GM21423 (cell line): Measurements from ENCODE around the gene PDE9A.

Source experiments
- ATAC-seq: cut with Tn5 transposase; IDR thresholded peaks from one replicate; pipeline ENCODE4 v1.9.1; 2021; ENCODE audit warnings: mild to moderate bottlenecking, moderate library complexity; ENCODE audit not compliant: unreplicated experiment

PDE9A gene

DNA sequence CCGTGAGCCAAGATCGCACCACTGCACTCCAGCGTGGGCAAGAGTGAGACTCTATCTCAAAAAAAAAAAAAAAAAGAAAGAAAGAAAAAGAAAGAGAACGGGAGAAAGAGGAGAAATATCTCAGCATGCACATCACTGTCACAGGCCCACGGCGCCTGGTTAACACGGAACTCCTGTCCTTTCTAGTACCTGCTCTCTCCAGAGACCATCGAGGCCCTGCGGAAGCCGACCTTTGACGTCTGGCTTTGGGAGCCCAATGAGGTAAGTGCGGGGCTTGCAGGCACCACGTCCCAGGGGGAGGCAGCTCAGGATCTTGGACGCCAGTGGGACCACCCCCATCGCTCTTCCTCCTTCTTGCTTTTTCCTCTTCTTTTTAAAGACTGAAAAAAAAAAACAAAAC, 100.4 kb downstream of the PDE9A start:
- no peak for ATAC-seq

DNA sequence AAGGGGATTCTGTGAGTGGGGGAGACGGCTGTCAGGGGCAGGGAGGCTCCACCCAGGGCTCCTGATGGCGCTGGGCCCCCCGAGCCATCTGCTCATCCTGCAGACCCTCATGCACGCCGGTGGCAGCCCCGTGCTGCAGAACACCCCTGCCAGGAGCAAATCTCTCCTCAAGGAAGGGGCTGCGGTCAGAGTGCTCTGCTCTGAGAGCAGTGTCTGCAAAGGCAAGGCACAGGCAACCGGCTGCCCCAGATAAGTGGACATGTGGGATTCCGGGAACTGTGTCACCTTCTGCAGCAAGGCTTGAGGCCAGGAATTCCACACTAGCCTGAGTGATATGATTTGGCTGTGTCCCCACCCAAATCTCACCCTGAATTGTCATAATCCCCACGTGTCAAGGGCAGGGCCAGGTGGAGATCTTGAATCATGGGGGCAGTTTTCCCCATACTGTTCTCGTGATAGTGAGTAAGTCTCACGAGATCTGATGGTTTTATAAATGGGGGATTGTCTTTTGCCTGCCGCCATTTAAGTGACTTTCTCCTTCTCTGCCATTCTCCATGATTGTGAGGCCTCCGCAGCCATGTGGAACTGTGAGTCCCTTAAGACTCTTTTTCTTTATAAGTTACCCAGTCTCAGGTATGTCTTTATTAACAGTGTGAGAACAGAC, 101.0 kb downstream of the PDE9A start:
- ATAC-seq = no peak

- ATAC-seq = no peak
Measured at GRCh38 chr21:42755031-42755665, 101.7 kb downstream of the PDE9A start.

DNA sequence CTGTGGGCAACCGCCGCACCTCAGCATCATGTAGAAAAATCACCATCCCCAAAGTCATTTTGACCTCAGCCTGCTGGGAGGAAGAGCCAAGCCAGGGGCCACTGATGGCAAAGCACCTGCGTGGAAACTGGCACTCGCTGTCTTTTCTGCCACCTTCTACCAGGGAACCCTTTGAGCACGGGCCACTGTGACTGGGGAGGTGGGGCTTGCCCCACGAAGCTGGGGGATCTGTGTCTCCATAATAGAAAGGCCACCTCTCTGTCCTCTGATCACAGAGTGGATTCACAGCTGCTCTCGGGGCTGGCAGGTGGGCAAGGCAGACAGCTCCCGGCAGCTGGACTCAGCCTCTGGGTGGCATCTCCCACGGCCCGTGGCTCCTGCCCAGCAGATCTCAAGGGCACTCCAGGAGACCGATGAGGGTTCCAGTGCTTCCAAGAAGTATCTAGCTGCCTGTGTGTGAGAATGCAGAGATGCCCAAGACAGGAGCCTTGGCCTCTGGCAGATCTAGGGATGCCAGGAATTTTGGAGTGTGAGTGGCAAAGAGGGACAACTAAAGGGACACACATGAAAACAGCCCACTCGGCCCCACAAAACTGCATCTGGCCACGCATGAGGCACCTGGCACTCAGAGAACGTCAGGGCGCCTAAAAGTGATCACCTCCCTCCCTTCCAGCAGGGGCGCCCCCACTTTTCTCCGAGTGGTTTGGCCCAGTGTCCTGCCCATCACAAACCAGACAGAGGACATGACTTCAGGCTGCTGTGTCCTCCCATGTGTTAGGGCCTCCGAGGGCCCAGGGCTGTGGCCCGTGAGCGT, 102.6 kb downstream of the PDE9A start:
- ATAC-seq = no peak

DNA sequence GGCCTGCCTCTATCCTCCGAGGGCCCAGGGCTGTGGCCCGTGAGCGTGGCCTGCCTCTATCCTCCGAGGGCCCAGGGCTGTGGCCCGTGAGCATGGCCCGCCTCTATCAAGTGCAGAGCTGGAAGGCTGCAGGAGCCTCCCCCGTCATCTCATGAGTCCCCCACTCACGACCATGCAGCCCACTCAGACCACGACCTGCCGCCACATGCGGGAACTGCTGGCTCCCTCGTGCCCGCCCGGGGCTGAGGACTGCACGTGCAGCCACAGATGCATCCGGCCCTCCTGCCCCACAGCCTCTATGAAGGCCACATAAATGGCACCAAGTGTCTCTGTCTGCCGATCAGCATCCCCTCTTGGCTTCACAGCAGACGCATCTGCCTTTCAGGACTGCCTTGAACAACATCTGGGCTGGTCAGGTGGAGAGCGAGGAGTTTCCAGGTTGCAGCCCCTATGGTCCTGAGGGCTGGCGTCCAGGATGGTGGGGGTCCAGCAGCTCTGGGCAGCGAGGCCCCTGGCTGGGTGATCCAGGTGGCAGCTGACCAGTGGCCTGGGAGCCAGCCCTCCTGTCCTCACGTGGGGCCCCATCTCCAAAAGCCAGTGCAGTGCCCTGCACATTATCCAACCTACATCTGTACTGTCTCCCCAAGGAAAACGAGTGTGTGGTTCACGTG, 103.3 kb downstream of the PDE9A start:
- ATAC-seq = no peak

DNA sequence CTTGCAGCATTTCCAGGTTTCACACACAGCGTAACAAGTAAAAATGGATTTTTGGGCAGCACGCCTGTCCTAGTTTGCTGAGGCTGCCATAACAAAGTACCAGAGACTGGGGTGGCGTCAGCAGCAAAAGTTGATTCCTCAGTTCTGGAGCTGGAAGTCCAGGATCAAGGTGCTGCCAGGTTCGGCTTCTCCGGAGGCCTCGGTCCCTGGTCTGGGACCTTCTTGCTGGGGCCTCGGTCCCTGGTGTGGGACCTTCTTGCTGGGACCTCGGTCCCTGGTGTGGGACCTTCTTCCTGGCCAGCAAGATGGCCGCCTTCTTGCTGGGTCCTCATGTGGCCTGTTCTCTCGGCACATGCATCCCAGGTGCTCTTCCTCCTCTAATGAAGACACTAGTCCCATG, 104.0 kb downstream of the PDE9A start:
- no peak for ATAC-seq

- no peak for ATAC-seq
Measured at GRCh38 chr21:42757826-42758655, 104.6 kb downstream of the PDE9A start.

GRCh38 chr21:42758721-42759593, 105.5 kb downstream of the PDE9A start:
- ATAC-seq = no peak

DNA sequence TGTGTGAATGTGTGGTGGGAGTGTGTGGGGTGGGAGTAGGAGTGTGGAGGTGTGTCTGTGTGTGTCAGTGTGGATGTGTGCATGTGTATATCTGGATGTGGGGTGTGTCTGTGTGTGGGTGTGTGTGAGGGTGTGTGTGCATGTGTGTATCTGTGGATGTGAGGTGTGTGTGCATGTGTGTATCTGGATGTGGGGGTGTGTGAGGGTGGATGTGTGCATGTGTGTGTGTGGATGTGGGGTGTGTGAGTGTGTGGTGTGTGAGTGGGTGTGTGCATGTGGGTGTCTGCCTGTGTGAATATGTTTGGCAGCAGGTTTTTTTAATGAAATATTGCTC, 106.1 kb downstream of the PDE9A start:
- ATAC-seq = no peak

GRCh38 chr21:42760361-42760950, 107.0 kb downstream of the PDE9A start:
- ATAC-seq = no peak

DNA sequence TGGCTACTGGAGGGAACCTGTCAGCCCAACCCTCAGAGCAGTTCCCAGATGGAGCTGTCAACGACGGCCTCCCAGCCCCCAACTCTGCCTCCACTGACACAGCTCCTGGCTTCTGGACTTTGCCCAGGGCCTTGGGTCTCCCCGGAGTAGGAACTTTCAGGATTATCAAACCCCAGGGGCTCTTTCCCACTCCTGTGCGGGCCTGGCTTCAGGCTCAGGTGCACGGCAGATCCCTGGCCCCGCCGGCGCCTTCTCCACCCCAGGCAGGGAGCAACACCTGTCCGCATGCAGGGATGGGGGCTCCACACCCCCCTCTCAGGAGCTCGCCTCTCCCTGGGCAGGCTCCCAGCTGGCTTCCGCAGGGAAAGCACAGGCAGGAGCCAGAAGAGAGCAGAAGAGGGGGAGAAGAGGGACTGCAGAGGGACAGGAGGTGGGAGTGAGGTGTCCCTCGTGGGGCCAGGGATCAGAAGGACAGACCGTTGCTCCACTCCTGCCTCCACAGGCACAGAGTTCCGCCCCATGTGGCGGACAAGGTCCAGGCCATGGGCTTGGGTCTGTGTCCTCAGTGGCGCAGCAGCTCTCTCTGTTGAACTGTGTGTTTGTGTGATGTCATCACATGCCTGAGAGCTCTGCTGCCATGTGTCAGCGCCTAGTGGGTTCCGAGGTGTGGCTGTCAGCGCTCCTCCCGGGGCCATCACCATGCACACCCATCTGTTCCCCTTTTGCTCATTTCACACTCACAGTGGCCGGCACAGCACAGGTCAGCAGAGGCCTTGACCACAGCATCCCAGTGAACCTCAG, 107.7 kb downstream of the PDE9A start:
- no peak for ATAC-seq

DNA sequence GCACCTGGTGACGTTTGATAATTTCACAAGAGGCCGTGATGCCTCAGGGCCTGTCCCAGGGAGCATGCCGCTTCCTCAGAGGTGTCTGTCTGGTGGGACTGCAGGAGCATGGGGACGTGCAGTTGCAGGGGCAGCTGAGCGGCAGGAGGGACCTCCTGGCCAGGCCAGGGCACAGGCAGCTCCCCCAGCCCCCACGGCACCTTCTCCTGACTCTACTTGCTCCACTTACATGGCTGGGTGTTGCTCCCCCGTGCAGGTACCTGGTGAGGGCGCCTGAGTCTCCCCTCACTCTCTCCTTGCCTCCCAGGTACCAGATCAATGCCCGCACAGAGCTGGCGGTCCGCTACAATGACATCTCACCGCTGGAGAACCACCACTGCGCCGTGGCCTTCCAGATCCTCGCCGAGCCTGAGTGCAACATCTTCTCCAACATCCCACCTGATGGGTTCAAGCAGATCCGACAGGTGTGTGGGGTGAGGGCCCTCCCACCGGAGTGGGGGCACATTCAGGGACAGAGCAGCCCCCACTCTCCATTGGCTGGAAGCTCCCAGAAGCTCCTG, 108.4 kb downstream of the PDE9A start:
- ATAC-seq = no peak

DNA sequence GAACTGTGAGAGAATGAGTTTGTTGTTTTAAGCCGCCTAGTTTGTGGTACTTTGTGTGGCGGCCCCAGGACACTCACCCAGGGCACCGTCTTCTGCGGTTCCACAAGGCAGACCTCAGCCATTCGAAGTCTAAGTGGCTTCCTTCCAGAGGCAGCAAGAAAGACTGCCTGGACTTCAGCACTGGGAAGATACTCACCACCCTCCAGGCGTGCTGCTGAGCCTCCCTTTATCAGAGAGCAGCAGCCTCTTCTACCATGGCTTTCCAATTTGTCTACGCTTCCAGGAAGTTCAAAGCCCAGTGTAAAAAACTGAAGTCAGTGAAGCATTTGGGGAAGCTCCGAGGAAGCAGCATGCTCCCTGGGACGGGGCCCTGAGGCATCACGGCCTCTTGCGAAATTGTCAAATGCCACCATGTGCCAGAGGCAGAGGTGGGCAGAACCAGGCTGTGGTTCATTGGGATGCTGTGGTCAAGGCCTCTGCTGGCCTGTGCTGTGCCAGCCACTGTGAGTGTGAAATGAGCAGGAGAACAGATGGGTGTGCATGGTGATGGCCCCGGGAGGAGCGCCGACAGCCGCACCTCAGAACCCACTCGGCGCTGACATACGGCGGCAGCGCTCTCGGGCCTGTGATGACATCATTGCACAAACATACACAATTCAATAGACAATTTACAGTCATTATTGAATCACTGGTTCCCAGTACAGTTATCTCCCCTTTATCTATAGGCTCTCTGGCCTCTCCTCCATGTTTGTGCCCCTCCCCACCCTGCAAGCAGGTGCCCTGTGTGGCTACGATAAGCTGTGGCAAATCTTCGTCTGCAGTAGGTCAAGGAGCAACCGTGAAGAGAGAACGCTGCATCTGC, 110.4 kb downstream of the PDE9A start:
- no peak for ATAC-seq

GRCh38 chr21:42764443-42764760, 111.0 kb downstream of the PDE9A start:
- no peak for ATAC-seq

- ATAC-seq = no peak
Measured at GRCh38 chr21:42764883-42765282, 111.5 kb downstream of the PDE9A start.

GRCh38 chr21:42765656-42766055, 112.2 kb downstream of the PDE9A start:
- no peak for ATAC-seq

- ATAC-seq = no peak
Measured at GRCh38 chr21:42766739-42767560, 113.5 kb downstream of the PDE9A start.
